Measurements from ENCODE around the gene TPD52L3.

GRCh38 chr9:6368831-6369230, 40.7 kb downstream of the TPD52L3 start:
- TF ChIP-seq CTCF (IDR thresholded peaks at IDR 0.05; ENCODE audit: borderline replicate concordance, extremely low read depth, low read length, poor library complexity, severe bottlenecking) (no peak), EZH2 (IDR thresholded peaks at IDR 0.05; ENCODE audit: borderline replicate concordance, low read depth, low read length, severe bottlenecking) (no peak)
